GM12864 (cell line): Measurements from ENCODE around the gene LTB4R.
A peak's percentile ranks its signal among the peaks of the same experiment; 100 is the strongest.

Experiments used
- DNase-seq: peaks from one replicate; pipeline ENCODE4 v3.0.0-alpha.2; 2011; ENCODE audit warnings: low read depth
- H3K4me3 ChIP-seq: 2 replicates; pipeline ENCODE4 v1.5.1; 2011; ENCODE audit warnings: mild to moderate bottlenecking, low read depth, low read length, control low read depth
- TF ChIP-seq, protein P1 (sequence below): IDR thresholded peaks from 2 replicates; pipeline ENCODE4 v1.5.1; 2011; ENCODE audit warnings: low read depth, mild to moderate bottlenecking, moderate library complexity, low read length, control low read depth, inconsistent platforms; ENCODE audit errors: missing control alignments

Gene LTB4R

DNA sequence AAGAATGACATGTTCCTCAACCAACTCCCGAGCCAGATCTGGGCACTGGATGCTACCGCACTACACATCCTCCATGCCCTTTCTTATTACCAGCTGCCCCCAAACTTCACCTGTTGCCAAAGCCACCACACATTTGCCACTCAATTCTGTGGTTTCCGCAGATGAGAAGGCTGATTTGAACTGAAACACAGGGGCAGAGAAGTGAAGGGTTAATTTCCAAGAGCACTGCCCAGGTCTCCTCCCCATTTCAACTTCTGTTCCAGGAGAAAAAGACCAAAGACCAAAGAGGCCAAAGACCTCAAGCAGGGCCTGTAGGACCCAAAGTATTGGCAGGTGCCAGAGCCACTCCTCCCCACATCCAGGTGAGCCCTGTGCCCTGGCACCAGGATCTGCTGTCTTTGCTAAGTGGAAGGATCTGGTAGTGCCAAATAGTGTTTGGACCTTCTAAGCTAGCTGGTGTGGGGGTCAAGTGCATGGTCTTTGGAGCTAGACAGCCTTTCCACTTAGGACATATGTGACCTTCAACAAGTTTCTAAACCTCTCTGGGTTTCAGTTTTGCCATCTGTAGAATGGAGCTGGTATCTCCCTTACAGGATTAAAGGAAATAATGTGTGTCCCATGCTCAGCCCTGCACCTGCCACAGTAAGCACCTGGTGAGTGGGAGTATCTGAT lies 19.7 kb upstream of the LTB4R start:
- TF ChIP-seq, protein P1, sequence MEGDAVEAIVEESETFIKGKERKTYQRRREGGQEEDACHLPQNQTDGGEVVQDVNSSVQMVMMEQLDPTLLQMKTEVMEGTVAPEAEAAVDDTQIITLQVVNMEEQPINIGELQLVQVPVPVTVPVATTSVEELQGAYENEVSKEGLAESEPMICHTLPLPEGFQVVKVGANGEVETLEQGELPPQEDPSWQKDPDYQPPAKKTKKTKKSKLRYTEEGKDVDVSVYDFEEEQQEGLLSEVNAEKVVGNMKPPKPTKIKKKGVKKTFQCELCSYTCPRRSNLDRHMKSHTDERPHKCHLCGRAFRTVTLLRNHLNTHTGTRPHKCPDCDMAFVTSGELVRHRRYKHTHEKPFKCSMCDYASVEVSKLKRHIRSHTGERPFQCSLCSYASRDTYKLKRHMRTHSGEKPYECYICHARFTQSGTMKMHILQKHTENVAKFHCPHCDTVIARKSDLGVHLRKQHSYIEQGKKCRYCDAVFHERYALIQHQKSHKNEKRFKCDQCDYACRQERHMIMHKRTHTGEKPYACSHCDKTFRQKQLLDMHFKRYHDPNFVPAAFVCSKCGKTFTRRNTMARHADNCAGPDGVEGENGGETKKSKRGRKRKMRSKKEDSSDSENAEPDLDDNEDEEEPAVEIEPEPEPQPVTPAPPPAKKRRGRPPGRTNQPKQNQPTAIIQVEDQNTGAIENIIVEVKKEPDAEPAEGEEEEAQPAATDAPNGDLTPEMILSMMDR = no peak
- no peak for DNase-seq
- no peak overlapping the region for H3K4me3 ChIP-seq

DNA sequence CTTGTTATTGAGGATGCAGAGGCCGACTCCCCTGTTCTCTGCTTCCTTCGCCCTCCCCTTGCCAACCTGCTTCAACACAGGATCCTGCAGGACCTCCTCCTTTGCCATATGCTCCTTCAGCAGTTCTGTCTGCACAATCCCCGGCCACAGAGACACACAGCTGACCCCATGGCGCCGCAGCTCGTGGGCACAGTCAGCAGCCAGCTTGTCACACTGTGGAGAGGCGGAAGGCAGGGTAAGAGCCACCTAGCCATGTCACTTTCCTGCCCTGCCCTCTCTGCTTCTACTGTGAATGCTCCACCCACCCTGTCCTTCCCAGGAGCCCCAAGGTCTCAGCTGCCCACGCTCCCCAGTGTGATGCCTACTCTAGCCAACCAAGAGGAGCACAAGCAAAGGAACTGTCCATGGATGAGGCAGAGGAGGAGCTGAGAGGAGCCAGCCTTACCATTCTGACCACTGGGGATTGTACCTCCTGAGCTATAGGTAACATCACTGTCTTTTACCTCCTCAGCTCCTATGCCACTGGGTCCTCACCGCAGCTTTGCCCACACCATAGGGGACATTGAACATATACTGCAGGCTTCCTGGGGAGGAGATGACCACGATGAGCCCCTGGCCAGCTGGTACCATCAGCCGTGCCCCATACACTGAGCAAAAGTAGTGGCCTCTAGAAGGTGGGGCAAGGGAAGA lies 19.0 kb upstream of the LTB4R start:
- no peak for DNase-seq
- no peak overlapping the region for H3K4me3 ChIP-seq
- TF ChIP-seq, protein P1 = no peak

DNA sequence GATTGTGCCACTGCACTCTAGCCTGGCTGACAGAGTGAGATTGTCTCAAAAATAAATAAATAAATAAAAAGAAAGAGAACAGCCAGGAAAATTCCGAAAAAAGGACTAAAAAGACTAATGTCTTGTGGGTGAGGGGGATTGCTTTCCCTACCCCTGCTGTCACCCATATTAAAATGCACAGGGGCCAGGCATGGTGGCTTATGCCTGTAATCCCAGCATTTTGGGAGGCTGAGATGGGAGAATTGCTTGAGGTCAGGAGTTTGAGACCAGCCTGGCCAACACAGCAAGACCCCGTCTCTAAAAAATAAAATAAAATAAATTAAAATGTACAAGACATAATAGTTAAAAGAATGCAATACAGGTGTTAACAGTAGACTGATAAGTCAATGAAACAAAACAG lies 17.8 kb upstream of the LTB4R start:
- no peak overlapping the region for H3K4me3 ChIP-seq
- TF ChIP-seq, protein P1 = no peak
- no peak for DNase-seq

DNA sequence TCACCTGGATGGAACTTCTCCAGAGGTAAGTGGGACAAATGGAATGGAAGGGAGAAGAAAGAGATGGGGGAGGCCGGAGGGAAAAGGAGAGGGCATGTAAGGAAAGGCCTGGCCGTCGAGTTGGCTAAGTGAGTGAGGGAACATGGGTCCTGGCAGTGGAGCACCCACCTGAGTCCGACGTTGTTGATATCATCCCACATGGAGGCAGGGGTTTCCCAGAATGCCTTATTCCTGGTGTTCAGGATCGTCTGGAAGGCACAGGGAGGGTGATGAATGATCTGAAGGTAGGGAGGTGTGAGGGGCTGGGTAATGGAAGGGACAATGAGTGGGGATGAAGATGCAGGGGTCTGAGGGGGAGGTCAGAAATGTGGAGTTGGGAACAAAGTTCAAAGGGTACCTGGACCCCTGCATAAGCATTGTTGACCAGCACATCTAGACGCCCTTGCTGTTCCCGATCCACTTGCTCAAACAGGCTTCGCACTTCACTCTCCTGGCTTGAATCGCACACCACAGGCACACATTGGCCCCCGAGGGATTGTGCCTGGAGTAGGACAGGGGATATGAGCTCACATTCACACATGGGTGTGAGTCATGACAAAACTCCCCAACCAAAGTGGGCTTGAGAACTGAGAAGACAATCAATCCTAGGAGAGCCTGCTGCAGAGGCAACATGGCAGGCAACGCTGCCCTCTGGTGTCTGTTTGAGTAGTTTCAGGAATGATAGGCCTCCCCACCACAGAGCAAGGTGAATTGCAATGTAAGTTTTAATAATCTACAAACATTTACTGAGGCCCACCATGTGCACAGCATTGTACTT lies 14.8 kb upstream of the LTB4R start:
- no peak overlapping the region for H3K4me3 ChIP-seq
- TF ChIP-seq, protein P1 = peak; percentile 77
- DNase-seq = peak; percentile 67

DNA sequence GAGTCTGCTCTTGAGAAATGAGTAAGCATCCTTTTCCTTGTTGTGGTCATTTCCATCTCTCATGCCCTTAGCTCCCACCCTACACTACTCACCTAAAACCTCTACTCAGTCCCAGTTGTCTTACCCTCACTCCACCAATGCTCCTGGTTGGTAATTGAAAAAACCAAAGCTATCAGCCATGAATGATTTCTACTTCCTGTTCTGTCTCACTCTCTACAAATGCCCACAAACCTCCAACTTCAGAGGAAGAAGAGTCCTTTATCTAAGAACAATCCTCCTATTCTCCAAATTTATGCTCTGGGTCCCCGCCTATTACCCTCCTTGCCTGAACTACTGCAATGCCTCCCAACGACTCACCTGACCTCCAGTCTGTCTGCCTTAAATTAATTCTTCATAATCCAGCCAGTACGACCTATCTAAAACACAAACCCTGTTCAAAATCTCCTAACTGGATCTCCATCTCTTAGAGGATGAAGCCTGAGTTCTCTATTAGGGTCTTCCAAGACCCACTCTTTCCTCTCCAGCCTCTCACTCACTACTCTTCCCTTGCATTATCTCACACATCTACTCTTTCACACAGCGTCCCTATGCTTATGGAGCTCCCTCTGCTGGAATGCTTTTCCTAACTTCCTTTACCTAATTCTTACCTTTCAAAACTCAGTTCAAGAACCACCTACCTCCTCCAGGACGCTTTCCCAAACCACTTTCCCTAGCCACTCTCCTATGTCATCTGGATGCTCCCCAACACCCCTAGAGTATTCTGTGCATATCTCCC lies 13.9 kb upstream of the LTB4R start:
- no peak overlapping the region for H3K4me3 ChIP-seq
- TF ChIP-seq, protein P1 = peak; percentile 29
- no peak for DNase-seq

DNA sequence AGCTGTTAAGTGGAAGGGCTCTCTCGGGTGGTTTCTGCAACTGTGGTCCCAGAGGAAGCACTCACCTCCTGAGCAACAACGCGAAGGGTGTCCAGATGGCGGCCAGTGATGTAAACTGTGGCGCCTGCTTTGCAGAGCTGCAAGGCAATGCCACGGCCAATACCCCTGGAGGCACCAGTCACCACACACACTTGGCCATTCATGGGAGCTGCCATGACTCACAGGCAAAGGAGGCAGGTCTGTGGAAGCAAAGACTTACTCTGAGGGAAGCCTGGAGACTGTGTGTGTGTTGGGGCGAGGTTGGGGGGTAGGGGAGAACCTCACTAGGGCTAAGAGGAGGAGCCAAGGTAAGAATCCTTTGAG lies 12.4 kb upstream of the LTB4R start:
- DNase-seq = no peak
- TF ChIP-seq, protein P1 = no peak

More for the DNA sequence above, 12.4 kb upstream of the LTB4R start:
- peak overlapping the region; percentile 74 for H3K4me3 ChIP-seq
